ENCODE measurements around the gene GLT8D2.

GLT8D2 gene, protein sequence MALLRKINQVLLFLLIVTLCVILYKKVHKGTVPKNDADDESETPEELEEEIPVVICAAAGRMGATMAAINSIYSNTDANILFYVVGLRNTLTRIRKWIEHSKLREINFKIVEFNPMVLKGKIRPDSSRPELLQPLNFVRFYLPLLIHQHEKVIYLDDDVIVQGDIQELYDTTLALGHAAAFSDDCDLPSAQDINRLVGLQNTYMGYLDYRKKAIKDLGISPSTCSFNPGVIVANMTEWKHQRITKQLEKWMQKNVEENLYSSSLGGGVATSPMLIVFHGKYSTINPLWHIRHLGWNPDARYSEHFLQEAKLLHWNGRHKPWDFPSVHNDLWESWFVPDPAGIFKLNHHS

GRCh38 chr12:104049903-104050356 lies at the start of gene GLT8D2:
Gene GLT8D2, minus strand, starts transcription at chr12:104050187. Its CDS starts 30,539 bp downstream, at chr12:104019648.
- peak; percentile 56 for DNase-seq (ENCODE audit: low spot score)
- no peak for FAIRE-seq

GRCh38 chr12:104097954-104098353 lies 48.0 kb upstream of the GLT8D2 start:
- DNase-seq (ENCODE audit: low spot score): no peak
- no peak for FAIRE-seq

- DNase-seq (ENCODE audit: low spot score) (no peak), FAIRE-seq (no peak)
Observed at GRCh38 chr12:104095289-104095688, 45.3 kb upstream of the GLT8D2 start.

DNA sequence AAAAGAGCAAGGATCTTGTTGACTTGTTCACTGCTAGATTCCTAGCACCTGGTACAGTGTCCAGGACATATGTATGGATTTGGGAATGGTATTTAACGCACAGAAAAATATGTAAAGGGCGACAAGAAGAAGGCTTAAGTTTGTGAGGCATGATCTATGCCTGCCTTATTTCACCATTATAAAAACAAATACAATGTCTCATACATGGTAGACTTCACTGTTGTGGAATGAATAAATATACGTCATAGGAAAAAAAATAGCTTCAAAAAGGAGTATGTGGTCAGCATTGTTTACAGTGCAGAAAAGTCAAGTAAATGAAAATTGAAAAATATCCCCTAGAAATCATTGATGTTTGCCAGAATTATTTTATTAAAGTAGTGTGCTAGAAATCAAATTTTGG lies 44.3 kb upstream of the GLT8D2 start:
- FAIRE-seq (no peak), DNase-seq (ENCODE audit: low spot score) (no peak)

DNA sequence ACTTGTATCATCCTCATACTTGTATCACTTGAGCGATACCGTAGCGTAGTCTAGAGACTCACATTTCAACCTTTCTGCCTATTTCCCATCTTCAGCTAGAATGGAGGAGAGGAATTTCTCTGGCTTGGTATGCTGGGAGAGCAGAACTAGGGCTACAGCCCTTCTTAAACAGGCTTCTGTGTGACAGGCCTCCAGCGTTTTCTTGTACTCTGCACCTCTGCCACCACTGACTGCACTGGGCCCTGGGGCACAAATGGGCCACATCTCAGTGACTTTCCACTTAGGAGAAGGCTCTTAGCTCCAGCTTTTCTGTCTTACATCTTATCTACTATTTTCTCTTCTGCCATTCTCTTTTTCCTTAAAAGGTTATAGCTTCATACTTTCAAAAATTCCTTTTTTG lies 41.1 kb upstream of the GLT8D2 start:
- DNase-seq (ENCODE audit: low spot score) (no peak), FAIRE-seq (no peak)

GRCh38 chr12:104090685-104091084 lies 40.7 kb upstream of the GLT8D2 start:
- FAIRE-seq (no peak), DNase-seq (ENCODE audit: low spot score) (no peak)

GRCh38 chr12:104083769-104084475 lies 33.9 kb upstream of the GLT8D2 start:
- DNase-seq (ENCODE audit: low spot score) (no peak), FAIRE-seq (no peak)

DNA sequence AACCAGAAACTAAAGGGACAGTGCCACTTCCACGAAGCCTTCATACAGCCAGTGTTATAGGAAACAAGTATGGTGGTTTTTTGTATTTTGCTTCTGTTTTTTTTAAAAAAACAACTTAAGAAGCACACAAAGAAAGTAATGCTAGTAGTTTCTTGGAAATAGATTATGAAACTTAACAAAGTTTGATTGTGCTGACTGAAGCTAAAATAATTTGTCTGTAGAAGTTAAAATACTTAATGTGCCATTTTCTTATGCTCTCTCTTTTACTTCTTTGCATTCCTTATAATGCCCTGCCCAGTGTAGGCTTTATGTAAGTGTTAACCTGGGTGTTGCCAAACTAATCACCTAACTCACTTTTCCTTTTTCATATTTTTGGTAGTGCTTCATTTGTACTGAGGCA lies 30.8 kb upstream of the GLT8D2 start:
- DNase-seq (ENCODE audit: low spot score): no peak
- FAIRE-seq: no peak

DNA sequence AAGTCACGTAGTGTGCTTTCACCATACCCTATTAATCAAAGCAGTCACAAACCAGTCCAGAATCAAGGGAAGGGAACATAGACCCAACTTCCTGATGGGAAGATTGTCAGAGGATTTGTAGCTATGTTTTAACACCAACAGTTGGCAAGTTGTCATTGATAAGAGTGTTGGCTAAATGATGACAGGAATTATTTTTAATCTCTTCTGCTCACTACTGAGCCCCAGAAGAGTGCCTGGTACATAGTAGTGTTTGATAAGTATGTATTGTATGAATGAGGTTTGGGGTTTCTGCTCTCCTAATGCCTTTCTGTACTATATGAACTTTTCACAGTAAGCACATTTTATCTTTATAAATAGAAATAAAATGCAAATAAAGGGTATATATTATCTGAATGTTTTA lies 29.0 kb upstream of the GLT8D2 start:
- FAIRE-seq: no peak
- DNase-seq (ENCODE audit: low spot score): no peak

DNA sequence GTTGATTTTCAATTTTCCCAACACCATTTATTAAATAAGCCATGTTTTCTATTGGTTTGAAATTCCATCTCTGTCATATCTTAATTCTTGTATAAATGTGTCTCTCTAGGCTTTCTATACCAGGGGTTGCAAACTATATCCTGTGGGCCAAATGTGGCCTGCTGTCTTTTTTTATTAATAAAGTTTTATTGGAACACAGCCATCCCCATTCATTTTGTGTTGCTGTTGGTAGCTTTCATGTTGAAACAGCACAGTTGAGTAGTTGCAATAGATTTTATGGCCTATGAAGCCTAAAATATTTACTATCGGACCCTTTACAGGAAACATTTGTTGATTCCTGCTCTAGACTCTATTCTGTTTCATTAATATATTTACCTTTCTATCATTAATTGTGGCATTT lies 23.7 kb upstream of the GLT8D2 start:
- DNase-seq (ENCODE audit: low spot score) (no peak), FAIRE-seq (no peak)

DNA sequence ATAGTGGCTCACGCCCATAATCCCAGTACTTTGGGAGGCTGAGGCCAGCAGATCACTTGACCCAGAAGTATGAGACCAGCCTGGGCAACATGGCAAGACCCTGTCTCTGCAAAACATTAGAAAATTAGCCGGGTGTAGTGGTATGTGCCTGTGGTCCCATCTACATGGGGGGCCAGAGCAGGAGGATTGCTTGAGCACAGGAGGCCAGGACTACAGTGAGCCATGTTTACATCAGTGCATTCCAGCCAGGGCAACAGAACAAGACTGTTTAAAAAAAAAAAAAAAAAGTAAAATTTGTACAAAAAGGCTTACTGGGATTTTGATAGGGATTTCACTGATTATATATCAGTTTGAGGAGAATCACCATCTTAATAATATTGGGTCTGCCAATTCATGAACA lies 22.1 kb upstream of the GLT8D2 start:
- no peak for FAIRE-seq
- DNase-seq (ENCODE audit: low spot score): no peak

- DNase-seq (ENCODE audit: low spot score): no peak
- no peak for FAIRE-seq
Observed at GRCh38 chr12:104064842-104065427, 14.9 kb upstream of the GLT8D2 start.

DNA sequence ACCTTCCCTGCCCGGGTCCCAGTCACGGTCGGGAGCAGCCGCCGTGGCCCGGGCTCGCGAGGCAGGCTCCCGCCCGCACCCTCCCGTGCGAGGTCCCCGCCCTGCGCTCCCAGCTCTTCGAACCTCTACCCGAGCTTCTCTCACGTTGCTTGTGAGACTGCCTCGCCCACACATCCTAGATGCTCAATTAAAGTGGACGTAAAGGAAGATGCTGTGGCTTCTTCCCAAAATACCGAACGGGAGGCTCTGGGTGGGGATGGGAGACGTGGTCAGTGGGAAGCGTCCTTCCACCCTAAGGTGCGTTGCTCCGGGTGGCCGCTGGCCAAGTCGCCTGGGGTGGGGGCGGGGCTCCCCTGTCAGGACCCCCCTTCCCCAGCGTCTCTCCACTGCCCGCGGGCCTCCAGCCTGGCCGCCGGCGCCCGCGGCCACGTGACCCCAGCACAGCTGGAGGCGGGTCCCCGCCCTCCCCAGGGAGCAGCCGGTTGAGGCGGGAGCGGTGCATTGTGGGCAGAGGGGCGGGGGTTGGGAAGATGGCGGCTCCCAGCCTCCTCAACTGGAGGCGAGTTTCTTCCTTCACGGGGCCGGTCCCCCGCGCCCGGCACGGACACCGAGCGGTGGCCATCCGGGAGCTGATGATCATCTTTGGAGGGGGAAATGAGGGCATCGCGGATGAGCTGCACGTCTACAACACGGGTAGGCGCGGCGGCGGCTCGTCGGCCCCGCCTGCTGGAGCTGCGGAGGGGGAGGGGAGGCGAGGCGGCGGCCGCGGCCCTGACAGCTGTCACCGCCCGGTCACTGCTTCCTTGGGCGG lies 14.2 kb upstream of the GLT8D2 start, which contains the start of gene HCFC2:
HCFC2 (plus strand) TSS at position 501 of the 811 bp plus-strand sequence; CDS start at position 531, 30 bp downstream.
- DNase-seq (ENCODE audit: low spot score) (peak; percentile 95), FAIRE-seq (no peak)

DNA sequence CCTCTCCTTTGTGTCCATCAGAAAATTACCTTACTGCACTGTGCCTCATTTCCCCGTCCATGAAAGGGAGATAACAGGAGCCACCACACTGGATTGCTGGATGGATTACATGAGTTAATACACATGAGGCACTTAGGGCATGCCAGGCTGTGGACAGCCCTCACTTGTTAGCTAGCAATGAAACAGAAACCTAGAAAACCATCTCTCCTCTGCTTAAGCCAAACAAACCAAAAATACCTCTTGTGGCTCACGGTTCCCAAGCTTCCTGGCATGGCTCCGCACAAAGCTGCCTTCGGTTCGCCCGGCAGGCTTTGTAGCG lies 13.7 kb upstream of the GLT8D2 start:
- FAIRE-seq: no peak
- no peak for DNase-seq (ENCODE audit: low spot score)

DNA sequence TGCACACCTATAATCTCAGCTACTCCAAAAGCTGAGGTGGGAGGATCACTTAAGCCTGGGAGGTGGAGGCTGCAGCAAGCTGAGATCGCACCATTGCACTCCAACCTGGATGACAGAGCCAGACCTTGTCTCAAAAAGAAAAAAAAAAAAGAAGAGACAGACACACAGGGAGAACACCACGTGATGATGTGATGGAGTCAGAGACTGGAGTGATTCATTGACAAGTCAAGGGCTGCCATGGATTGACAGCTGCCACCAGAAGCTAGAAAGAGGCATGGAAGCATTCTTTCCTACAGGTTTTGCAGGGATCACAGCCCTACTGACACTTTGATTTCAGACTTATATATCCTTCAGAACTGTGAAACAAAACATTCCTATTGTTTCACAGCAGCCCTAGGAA lies 10.8 kb upstream of the GLT8D2 start:
- no peak for FAIRE-seq
- no peak for DNase-seq (ENCODE audit: low spot score)

- DNase-seq (ENCODE audit: low spot score) (no peak), FAIRE-seq (no peak)
Observed at GRCh38 chr12:104059963-104060362, 10.0 kb upstream of the GLT8D2 start.

GRCh38 chr12:104058802-104059201 lies 8.8 kb upstream of the GLT8D2 start:
- no peak for FAIRE-seq

DNA sequence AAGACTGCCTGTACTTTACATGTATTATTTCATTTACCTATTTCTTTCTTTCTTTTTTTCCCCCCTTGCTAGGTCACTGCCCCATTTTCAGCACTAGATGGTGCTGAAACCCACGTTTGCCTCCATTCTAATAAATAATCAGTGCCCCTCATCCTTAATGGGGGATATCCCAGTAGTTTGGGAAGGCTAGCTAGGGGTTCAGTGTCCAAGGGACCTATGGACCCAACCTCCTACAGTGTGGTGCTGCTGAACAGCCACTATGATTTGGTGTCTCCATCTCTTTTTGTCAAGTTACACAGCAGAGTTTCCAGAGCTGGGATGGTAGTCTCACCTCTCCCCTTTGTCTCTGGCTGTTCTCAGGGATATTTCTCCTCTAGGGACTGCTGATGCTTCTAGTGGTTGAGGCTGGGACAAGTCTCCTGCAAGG lies 7.8 kb upstream of the GLT8D2 start:
- no peak for FAIRE-seq

More at GRCh38 chr12:104058802-104059201, 8.8 kb upstream of the GLT8D2 start:
- no peak for DNase-seq (ENCODE audit: low spot score)

GRCh38 chr12:104056419-104056972 lies 6.5 kb upstream of the GLT8D2 start:
- no peak for DNase-seq (ENCODE audit: low spot score)

More for the DNA sequence above, 7.8 kb upstream of the GLT8D2 start:
- DNase-seq (ENCODE audit: low spot score): no peak

GRCh38 chr12:104055686-104056388 lies 5.8 kb upstream of the GLT8D2 start:
- DNase-seq (ENCODE audit: low spot score) (no peak), FAIRE-seq (no peak)

More at GRCh38 chr12:104056419-104056972, 6.5 kb upstream of the GLT8D2 start:
- no peak for FAIRE-seq
